HG03521 (cell line): ENCODE results near the gene RPAP2.
A peak's percentile ranks its signal among the peaks of the same experiment; 100 is the strongest.
"Not testable (repeated sequence)": the region's sequence is repeated elsewhere in the genome, so short reads cannot be mapped to it uniquely, and the experiment has no call there.

Source experiments
- ATAC-seq: cut with Tn5 transposase; IDR thresholded peaks from one replicate; pipeline ENCODE4 v1.9.1; 2021; ENCODE audit warnings: mild to moderate bottlenecking, moderate library complexity; ENCODE audit not compliant: unreplicated experiment

The RPAP2 gene

GRCh38 chr1:92374223-92374622, 75.4 kb downstream of the RPAP2 start:
- ATAC-seq: no peak

- no peak for ATAC-seq
Observed at GRCh38 chr1:92376345-92376744, 77.5 kb downstream of the RPAP2 start.

GRCh38 chr1:92377991-92378390, 79.1 kb downstream of the RPAP2 start:
- not testable (repeated sequence) for ATAC-seq

- no peak for ATAC-seq
Observed at GRCh38 chr1:92380867-92381266, 82.0 kb downstream of the RPAP2 start.

- ATAC-seq: not testable (repeated sequence)
Observed at GRCh38 chr1:92393966-92394365, 95.1 kb downstream of the RPAP2 start.

GRCh38 chr1:92398519-92398918, 99.7 kb downstream of the RPAP2 start:
- no peak for ATAC-seq

GRCh38 chr1:92399076-92399475, 100.2 kb downstream of the RPAP2 start:
- ATAC-seq: peak; percentile 72

GRCh38 chr1:92404661-92405060, 105.8 kb downstream of the RPAP2 start:
- no peak for ATAC-seq

- no peak for ATAC-seq
Observed at GRCh38 chr1:92408825-92409224, 110.0 kb downstream of the RPAP2 start.

- ATAC-seq: no peak
Observed at GRCh38 chr1:92409946-92410549, 111.2 kb downstream of the RPAP2 start.

- ATAC-seq: no peak
Observed at GRCh38 chr1:92410706-92411105, 111.8 kb downstream of the RPAP2 start.

GRCh38 chr1:92411511-92411910, 112.7 kb downstream of the RPAP2 start:
- no peak for ATAC-seq

GRCh38 chr1:92419642-92420041, 120.8 kb downstream of the RPAP2 start:
- no peak for ATAC-seq

GRCh38 chr1:92424381-92424780, 125.5 kb downstream of the RPAP2 start:
- ATAC-seq: no peak

GRCh38 chr1:92425617-92426016, 126.8 kb downstream of the RPAP2 start:
- ATAC-seq: no peak

- no peak for ATAC-seq
Observed at GRCh38 chr1:92430030-92430429, 131.2 kb downstream of the RPAP2 start.

GRCh38 chr1:92434572-92434971, 135.7 kb downstream of the RPAP2 start:
- ATAC-seq: not testable (repeated sequence)

- ATAC-seq: no peak
Observed at GRCh38 chr1:92439291-92439690, 140.4 kb downstream of the RPAP2 start.

- no peak for ATAC-seq
Observed at GRCh38 chr1:92441316-92441696, 142.4 kb downstream of the RPAP2 start.

- no peak for ATAC-seq
Observed at GRCh38 chr1:92441697-92442342, 143.0 kb downstream of the RPAP2 start.

- no peak for ATAC-seq
Observed at GRCh38 chr1:92442351-92442750, 143.5 kb downstream of the RPAP2 start.

GRCh38 chr1:92443893-92444292, 145.0 kb downstream of the RPAP2 start:
- no peak for ATAC-seq

GRCh38 chr1:92444351-92444750, 145.5 kb downstream of the RPAP2 start:
- ATAC-seq: no peak
